GM12801 (cell line): ENCODE data around the gene CALHM5.

Experiments used
- CTCF ChIP-seq: IDR thresholded peaks from one replicate; pipeline ENCODE4 v1.5.1; 2011; ENCODE audit warnings: control low read depth; ENCODE audit not compliant: insufficient read length; ENCODE audit errors: extremely low read depth

CALHM5 gene

GRCh38 chr6:116571683-116572000 lies 60.2 kb downstream of the CALHM5 start:
- no peak for TF ChIP-seq CTCF

GRCh38 chr6:116572162-116572561 lies 60.7 kb downstream of the CALHM5 start:
- TF ChIP-seq CTCF: no peak
